Left ventricle myocardium inferior (tissue), 1 donor: ENCODE data around the gene ARHGEF37. TPM values are rescaled to one million over a fixed set of nuclear protein-coding genes. Genes with fewer than 3 reads are reported as not detected.
A peak's percentile ranks its signal among the peaks of the same experiment; 100 is the strongest.

Experiments used
- DNase-seq: peaks from one replicate; pipeline ENCODE4 v3.0.0-alpha.2; 2020
- H3K27ac ChIP-seq: fragments of 200-600 bp; replicated peaks from 2 replicates; pipeline ENCODE4 v1.8.0; 2021
- H3K27me3 ChIP-seq: fragments of 200-600 bp; 2 replicates; pipeline ENCODE4 v1.8.0; 2021; ENCODE audit warnings: low read depth
- H3K36me3 ChIP-seq: fragments of 200-600 bp; 2 replicates; pipeline ENCODE4 v1.8.0; 2021
- H3K4me1 ChIP-seq: fragments of 200-600 bp; 2 replicates; pipeline ENCODE4 v1.8.0; 2021
- H3K4me3 ChIP-seq: fragments of 200-600 bp; 2 replicates; pipeline ENCODE4 v1.8.0; 2021; ENCODE audit warnings: mild to moderate bottlenecking, moderate library complexity
- H3K9me3 ChIP-seq: fragments of 200-600 bp; replicated peaks from 2 replicates; pipeline ENCODE4 v1.8.0; 2021
- CTCF ChIP-seq: fragments of 200-600 bp; IDR thresholded peaks from 2 replicates; pipeline ENCODE4 v1.8.0; 2021; ENCODE audit warnings: antibody characterized with exemption, mild to moderate bottlenecking, borderline replicate concordance
- intact Hi-C: fragments of 100-400 bp; cut with micrococcal nuclease; formaldehyde crosslinking; loops from one replicate; pipeline ENCODE4 v1.11.0; 2022
- total RNA-seq: library from RNA; stranded (reverse); fragmentation: NEBNext Ultra II Directional; extraction: Animal tissue kit (Norgen Biotek cat#: 25700); gene quantifications from one replicate; pipeline ENCODE4 v1.2.1, GENCODE V29; 2021
- donor health status: DM: no; HTN: yes; CAD: no; lungs with severe emphysema.

The ARHGEF37 gene
- total RNA-seq, 1 donor from 2014 or later = 22.8 TPM

- H3K27me3 ChIP-seq = no peaks in the 10 kb centered on the region
- TF ChIP-seq CTCF = no peak
- H3K4me1 ChIP-seq = peaks cover 38% of the 10 kb centered on the region
- DNase-seq = no peak
- H3K4me3 ChIP-seq = no peak overlapping the region
- peak overlapping the region; percentile 41 for H3K27ac ChIP-seq
- H3K36me3 ChIP-seq = peaks cover 50% of the 10 kb centered on the region
- peaks cover 8% of the 10 kb centered on the region for H3K9me3 ChIP-seq
- intact Hi-C loops = no loop called here
Observed at GRCh38 chr5:149608936-149609545, 27.7 kb downstream of the ARHGEF37 start.

GRCh38 chr5:149609640-149610219, 28.4 kb downstream of the ARHGEF37 start:
- no peak for TF ChIP-seq CTCF
- Histone ChIP-seq H3K36me3 (peaks cover 46% of the 10 kb centered on the region), H3K4me3 (no peak overlapping the region), H3K9me3 (peaks cover 8% of the 10 kb centered on the region), H3K4me1 (peaks cover 38% of the 10 kb centered on the region), H3K27me3 (no peaks in the 10 kb centered on the region), H3K27ac (peak overlapping the region; percentile 41)
- intact Hi-C loops = no loop called here
- no peak for DNase-seq

GRCh38 chr5:149610589-149611255, 29.4 kb downstream of the ARHGEF37 start:
- H3K27me3 ChIP-seq = no peaks in the 10 kb centered on the region
- H3K36me3 ChIP-seq = peaks cover 41% of the 10 kb centered on the region
- no peak overlapping the region for H3K4me3 ChIP-seq
- peaks cover 35% of the 10 kb centered on the region for H3K4me1 ChIP-seq
- no peak for TF ChIP-seq CTCF
- DNase-seq = no peak
- intact Hi-C loops = no loop called here
- H3K9me3 ChIP-seq = peaks cover 8% of the 10 kb centered on the region
- H3K27ac ChIP-seq = peak overlapping the region; percentile 41

- H3K27me3 ChIP-seq = no peaks in the 10 kb centered on the region
- peaks cover 35% of the 10 kb centered on the region for H3K4me1 ChIP-seq
- peak; percentile 33 for DNase-seq
- H3K4me3 ChIP-seq = no peak overlapping the region
- H3K9me3 ChIP-seq = peaks cover 8% of the 10 kb centered on the region
- H3K27ac ChIP-seq = peak overlapping the region; percentile 41
- peaks cover 41% of the 10 kb centered on the region for H3K36me3 ChIP-seq
- intact Hi-C loops = no loop called here
- no peak for TF ChIP-seq CTCF
Observed at GRCh38 chr5:149611326-149611725, 30.0 kb downstream of the ARHGEF37 start.

- Histone ChIP-seq H3K4me3 (no peak overlapping the region), H3K9me3 (peaks cover 7% of the 10 kb centered on the region), H3K36me3 (peaks cover 60% of the 10 kb centered on the region), H3K4me1 (peaks cover 45% of the 10 kb centered on the region), H3K27ac (no peak overlapping the region), H3K27me3 (no peaks in the 10 kb centered on the region)
- DNase-seq = no peak
- intact Hi-C loops = no loop called here
- TF ChIP-seq CTCF = no peak
Observed at GRCh38 chr5:149614034-149614907, 33.0 kb downstream of the ARHGEF37 start.
